ENCODE measurements around the gene GPC6.

DNA sequence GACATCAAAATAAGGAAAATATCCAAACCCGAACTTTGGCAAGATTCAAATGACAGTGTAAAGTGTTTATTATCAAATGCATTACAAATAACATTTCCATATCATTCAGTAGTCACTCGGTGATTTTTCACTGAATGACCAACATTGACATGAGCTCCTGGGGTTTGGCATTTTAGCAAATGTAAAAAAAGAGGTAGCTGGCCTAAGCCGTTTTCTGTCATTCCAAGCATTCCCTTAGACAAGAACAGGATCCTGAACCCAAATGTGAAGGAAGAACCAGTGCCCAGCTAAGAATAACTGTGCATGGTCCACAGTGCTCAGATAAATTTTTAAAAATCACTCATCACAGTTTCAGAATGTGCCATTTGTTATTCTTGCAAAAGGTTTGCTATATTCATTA is 327.9 kb downstream of the GPC6 start:
- TF ChIP-seq POLR2AphosphoS5 (IDR thresholded peaks at IDR 0.05; ENCODE audit: low read depth, low read length): no peak
- TF ChIP-seq POLR2A (IDR thresholded peaks at IDR 0.05; ENCODE audit: low read depth, low read length): no peak
